ENCODE results near the gene KIF6. TPM values are rescaled to one million over a fixed set of nuclear protein-coding genes. Genes with fewer than 3 reads are reported as not detected.

The KIF6 gene
- total RNA-seq, 6 experiments from 2014 or later, result not detected

GRCh38 chr6:39496456-39496855 lies 228.8 kb downstream of the KIF6 start:
- Mint-ChIP-seq H3K27ac (no peak overlapping the region), H3K4me1 (ENCODE audit: low read depth) (no peaks in the 10 kb centered on the region), H3K4me3 (no peak overlapping the region), H3K36me3 (ENCODE audit: low read depth) (peaks cover 6% of the 10 kb centered on the region; the same call in 1 of the 2 replicates), H3K27me3 (ENCODE audit: insufficient read depth) (peaks cover 2% of the 10 kb centered on the region), H3K9me3 (peaks cover 67% of the 10 kb centered on the region)
- TF ChIP-seq CTCF (IDR thresholded peaks at IDR 0.05), result no peak
- DNase-seq, result no peak

- Mint-ChIP-seq H3K36me3 (ENCODE audit: low read depth) (peaks cover 6% of the 10 kb centered on the region; the same call in 1 of the 2 replicates), H3K27me3 (ENCODE audit: insufficient read depth) (peaks cover 2% of the 10 kb centered on the region), H3K4me3 (no peak overlapping the region), H3K9me3 (peaks cover 62% of the 10 kb centered on the region), H3K4me1 (ENCODE audit: low read depth) (no peaks in the 10 kb centered on the region), H3K27ac (no peak overlapping the region)
- no peak for TF ChIP-seq CTCF (IDR thresholded peaks at IDR 0.05)
- DNase-seq, result no peak
These were observed 229.6 kb downstream of the KIF6 start for GRCh38 chr6:39495640-39496039.

GRCh38 chr6:39494998-39495397 lies 230.2 kb downstream of the KIF6 start:
- Mint-ChIP-seq H3K36me3 (ENCODE audit: low read depth) (peaks cover 3% of the 10 kb centered on the region; the same call in 1 of the 2 replicates), H3K27ac (no peak overlapping the region), H3K4me1 (ENCODE audit: low read depth) (no peaks in the 10 kb centered on the region), H3K4me3 (no peak overlapping the region), H3K9me3 (peaks cover 55% of the 10 kb centered on the region), H3K27me3 (ENCODE audit: insufficient read depth) (peaks cover 2% of the 10 kb centered on the region)
- no peak for DNase-seq
- no peak for TF ChIP-seq CTCF (IDR thresholded peaks at IDR 0.05)

- DNase-seq, result no peak
- H3K27me3 Mint-ChIP-seq (ENCODE audit: insufficient read depth), result no peaks in the 10 kb centered on the region; the same call in 1 of the 2 replicates
These were observed 231.4 kb downstream of the KIF6 start for GRCh38 chr6:39493777-39494176.

GRCh38 chr6:39493174-39493573 lies 232.0 kb downstream of the KIF6 start:
- no peaks in the 10 kb centered on the region; the same call in 1 of the 2 replicates for H3K27me3 Mint-ChIP-seq (ENCODE audit: insufficient read depth)
- no peaks in the 10 kb centered on the region for H3K4me1 Mint-ChIP-seq (ENCODE audit: low read depth)
- no peak for DNase-seq
- H3K9me3 Mint-ChIP-seq, result peaks cover 50% of the 10 kb centered on the region
- no peak overlapping the region for H3K4me3 Mint-ChIP-seq
- no peak for TF ChIP-seq CTCF (IDR thresholded peaks at IDR 0.05)
- no peaks in the 10 kb centered on the region for H3K36me3 Mint-ChIP-seq (ENCODE audit: low read depth)
- H3K27ac Mint-ChIP-seq, result no peak overlapping the region

More at GRCh38 chr6:39493777-39494176, 231.4 kb downstream of the KIF6 start:
- Mint-ChIP-seq H3K9me3 (peaks cover 52% of the 10 kb centered on the region), H3K4me3 (no peak overlapping the region), H3K4me1 (ENCODE audit: low read depth) (no peaks in the 10 kb centered on the region), H3K27ac (no peak overlapping the region), H3K36me3 (ENCODE audit: low read depth) (no peaks in the 10 kb centered on the region)
- TF ChIP-seq CTCF (IDR thresholded peaks at IDR 0.05), result no peak

GRCh38 chr6:39490108-39490507 lies 235.1 kb downstream of the KIF6 start:
- Mint-ChIP-seq H3K27me3 (ENCODE audit: insufficient read depth) (no peaks in the 10 kb centered on the region; the same call in 1 of the 2 replicates), H3K27ac (no peak overlapping the region), H3K4me3 (no peak overlapping the region), H3K4me1 (ENCODE audit: low read depth) (no peaks in the 10 kb centered on the region), H3K9me3 (peaks cover 44% of the 10 kb centered on the region), H3K36me3 (ENCODE audit: low read depth) (no peaks in the 10 kb centered on the region)
- no peak for TF ChIP-seq CTCF (IDR thresholded peaks at IDR 0.05)
- DNase-seq, result no peak

Data from HFFc6 (cell line).